ENCODE measurements around the gene MYL7.
"Not testable (repeated sequence)": the region's sequence is repeated elsewhere in the genome, so short reads cannot be mapped to it uniquely, and the experiment has no call there.

MYL7 gene

GRCh38 chr7:44139311-44140010, 1.7 kb downstream of the MYL7 start:
- no peaks in the 10 kb centered on the region for H3K36me3 ChIP-seq (ENCODE audit: insufficient read depth, low read length)
- peaks cover 15% of the 10 kb centered on the region for H3K27me3 ChIP-seq (ENCODE audit: insufficient read depth, low read length)
- no peak overlapping the region for H3K4me3 ChIP-seq (ENCODE audit: low read length)
- H3K9ac ChIP-seq (ENCODE audit: low read depth, low read length) = no peak overlapping the region
- WGBS = 95% methylated on average over 14 of the region's 14 CpGs
- H3K4me1 ChIP-seq (ENCODE audit: insufficient read depth, low read length) = no peaks in the 10 kb centered on the region
- no peaks in the 10 kb centered on the region for H3K9me3 ChIP-seq (ENCODE audit: insufficient read depth, low read depth, low read length)
- H3K27ac ChIP-seq (ENCODE audit: low read depth, low read length) = no peak overlapping the region

DNA sequence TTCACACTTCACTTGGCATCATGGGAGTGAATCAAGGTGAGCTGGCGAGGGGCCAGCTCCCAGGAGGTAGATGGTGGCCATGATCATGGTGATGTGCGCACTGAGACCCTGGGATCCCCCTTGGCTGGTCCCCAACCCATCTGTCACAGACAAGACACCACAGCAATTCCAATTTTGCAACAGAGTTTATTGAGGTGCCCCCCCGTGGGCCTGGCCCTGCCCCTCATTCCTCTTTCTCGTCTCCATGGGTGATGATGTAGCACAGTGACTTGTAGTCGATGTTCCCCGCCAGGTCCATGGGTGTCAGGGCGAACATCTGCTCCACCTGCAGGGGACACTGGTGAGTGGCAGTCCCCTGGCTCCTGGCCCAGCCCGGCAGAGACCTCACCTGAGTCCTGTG, 2.4 kb downstream of the MYL7 start:
- peaks cover 7% of the 10 kb centered on the region; the same call in 1 of the 2 replicates for H3K27me3 ChIP-seq (ENCODE audit: insufficient read depth, low read length)
- WGBS = 90% methylated on average over 8 of the region's 8 CpGs

DNA sequence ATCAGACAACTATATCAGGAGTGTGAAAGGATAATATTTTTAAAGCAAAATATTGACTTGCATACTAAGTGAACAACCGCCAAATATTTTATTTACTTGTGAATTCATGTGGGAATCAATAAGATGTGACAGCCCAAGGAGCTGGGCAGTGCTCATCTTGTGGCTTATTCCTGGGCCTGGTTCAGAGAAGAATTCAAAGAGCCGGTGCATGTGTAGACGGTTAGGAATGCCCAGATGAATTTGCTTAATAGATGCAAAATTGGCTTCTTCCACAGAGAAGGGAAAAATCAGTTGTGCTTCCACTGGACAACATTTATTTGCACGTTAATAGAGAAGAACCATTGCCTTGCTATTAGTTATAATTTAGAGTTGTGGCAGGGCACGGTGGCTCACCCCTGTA, 4.4 kb downstream of the MYL7 start:
- H3K4me1 ChIP-seq (ENCODE audit: insufficient read depth, low read length) = peaks cover 5% of the 10 kb centered on the region; the same call in 1 of the 2 replicates
- H3K27ac ChIP-seq (ENCODE audit: low read depth, low read length) = no peak overlapping the region
- WGBS = 92% methylated on average over 5 of the region's 5 CpGs

More for the DNA sequence above, 2.4 kb downstream of the MYL7 start:
- Histone ChIP-seq H3K9ac (ENCODE audit: low read depth, low read length) (no peak overlapping the region), H3K9me3 (ENCODE audit: insufficient read depth, low read depth, low read length) (no peaks in the 10 kb centered on the region), H3K4me3 (ENCODE audit: low read length) (no peak overlapping the region), H3K4me1 (ENCODE audit: insufficient read depth, low read length) (no peaks in the 10 kb centered on the region), H3K36me3 (ENCODE audit: insufficient read depth, low read length) (no peaks in the 10 kb centered on the region), H3K27ac (ENCODE audit: low read depth, low read length) (no peak overlapping the region)

DNA sequence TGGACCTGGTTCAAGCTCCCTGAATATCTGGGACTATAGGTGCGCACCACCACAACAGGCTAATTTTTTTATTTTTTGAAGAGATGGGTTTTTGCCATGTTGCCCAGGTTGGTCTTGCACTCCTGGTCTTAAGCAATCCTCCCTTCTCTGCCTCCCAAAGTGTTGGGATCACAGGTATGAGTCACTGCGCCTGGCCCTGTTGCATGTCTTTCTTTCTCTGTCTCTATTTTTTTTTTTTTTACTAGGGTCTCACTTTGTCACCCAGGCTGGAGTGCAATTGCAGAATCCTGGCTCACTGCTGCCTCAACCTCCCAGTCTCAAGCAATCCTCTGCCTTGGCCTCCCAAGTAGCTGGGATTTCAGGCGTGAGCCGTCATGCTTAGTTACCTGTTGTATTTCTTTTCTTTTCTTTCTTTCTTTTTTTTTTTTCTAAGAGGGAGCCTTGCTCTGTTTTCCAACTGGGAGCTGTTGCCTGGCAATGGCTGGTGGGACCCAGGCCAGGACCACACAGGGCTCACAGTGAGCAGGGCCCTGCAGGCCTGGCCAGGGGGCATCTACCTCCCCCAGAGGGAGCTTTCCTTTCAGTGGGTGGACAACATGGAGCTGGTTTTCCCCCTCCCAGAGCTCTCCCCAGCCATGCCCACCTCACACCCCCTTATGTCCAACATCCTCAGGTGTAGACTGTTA, 6.0 kb downstream of the MYL7 start:
- Histone ChIP-seq H3K9me3 (ENCODE audit: insufficient read depth, low read depth, low read length) (no peaks in the 10 kb centered on the region), H3K9ac (ENCODE audit: low read depth, low read length) (no peak overlapping the region), H3K27ac (ENCODE audit: low read depth, low read length) (no peak overlapping the region), H3K36me3 (ENCODE audit: insufficient read depth, low read length) (no peaks in the 10 kb centered on the region), H3K27me3 (ENCODE audit: insufficient read depth, low read length) (peaks cover 9% of the 10 kb centered on the region), H3K4me1 (ENCODE audit: insufficient read depth, low read length) (peaks cover 5% of the 10 kb centered on the region; the same call in 1 of the 2 replicates), H3K4me3 (ENCODE audit: low read length) (no peak overlapping the region)
- 88% methylated on average over 4 of the region's 4 CpGs for WGBS

More for the DNA sequence above, 4.4 kb downstream of the MYL7 start:
- Histone ChIP-seq H3K9ac (ENCODE audit: low read depth, low read length) (no peak overlapping the region), H3K36me3 (ENCODE audit: insufficient read depth, low read length) (no peaks in the 10 kb centered on the region), H3K27me3 (ENCODE audit: insufficient read depth, low read length) (peaks cover 6% of the 10 kb centered on the region), H3K9me3 (ENCODE audit: insufficient read depth, low read depth, low read length) (no peaks in the 10 kb centered on the region), H3K4me3 (ENCODE audit: low read length) (no peak overlapping the region)

DNA sequence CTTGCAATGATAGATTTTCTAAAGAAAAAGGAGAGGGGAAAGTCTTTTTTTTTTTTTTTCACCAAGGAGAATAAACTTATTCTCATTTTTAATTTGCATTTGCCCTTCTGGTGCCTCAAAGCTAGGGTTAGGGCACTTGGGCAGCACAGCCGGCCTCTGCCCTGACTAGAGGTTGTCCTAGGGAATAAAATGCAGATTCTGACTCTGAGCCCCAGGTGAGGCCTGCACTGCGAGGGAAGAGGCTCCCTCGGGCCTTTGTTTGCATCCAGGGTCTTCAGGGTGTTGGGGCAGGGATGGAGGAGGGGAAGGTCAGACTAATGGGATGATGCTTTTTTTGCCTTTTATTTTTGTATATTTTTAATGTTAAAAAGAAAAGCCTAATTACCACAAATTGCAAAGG, 7.8 kb downstream of the MYL7 start:
- WGBS = 36% methylated on average over 3 of the region's 3 CpGs
- Histone ChIP-seq H3K9ac (ENCODE audit: low read depth, low read length) (no peak overlapping the region), H3K9me3 (ENCODE audit: insufficient read depth, low read depth, low read length) (no peaks in the 10 kb centered on the region), H3K27me3 (ENCODE audit: insufficient read depth, low read length) (peaks cover 9% of the 10 kb centered on the region), H3K36me3 (ENCODE audit: insufficient read depth, low read length) (no peaks in the 10 kb centered on the region), H3K4me1 (ENCODE audit: insufficient read depth, low read length) (peaks cover 5% of the 10 kb centered on the region; the same call in 1 of the 2 replicates), H3K27ac (ENCODE audit: low read depth, low read length) (no peak overlapping the region), H3K4me3 (ENCODE audit: low read length) (no peak overlapping the region)

DNA sequence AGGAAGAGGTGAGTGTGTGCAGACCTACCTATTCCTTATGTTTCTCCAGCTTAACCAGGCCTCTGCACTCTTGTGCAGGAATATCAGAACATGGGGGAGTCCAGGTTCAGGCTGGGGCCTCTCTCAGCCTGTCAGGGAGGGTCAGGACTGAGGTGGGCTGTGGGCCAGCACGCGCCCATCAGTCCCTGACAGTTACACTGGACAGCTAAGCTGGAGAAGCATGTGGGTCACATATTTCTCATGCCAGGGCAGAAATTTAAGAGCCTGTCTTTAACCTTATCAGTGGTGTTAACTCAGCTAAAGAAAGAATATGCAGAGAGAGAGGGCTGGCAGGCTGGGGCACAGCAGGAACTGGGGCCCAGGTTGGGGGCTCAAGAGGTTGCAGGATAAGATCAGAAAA, 9.1 kb downstream of the MYL7 start:
- H3K36me3 ChIP-seq (ENCODE audit: insufficient read depth, low read length) = no peaks in the 10 kb centered on the region
- WGBS = 85% methylated on average over 2 of the region's 2 CpGs
- H3K9me3 ChIP-seq (ENCODE audit: insufficient read depth, low read depth, low read length) = 0 out of 2 replicates have a peak, but pooled peaks cover 4% of the 10 kb centered on the region
- no peak overlapping the region for H3K27ac ChIP-seq (ENCODE audit: low read depth, low read length)
- peaks cover 5% of the 10 kb centered on the region; the same call in 1 of the 2 replicates for H3K4me1 ChIP-seq (ENCODE audit: insufficient read depth, low read length)
- H3K27me3 ChIP-seq (ENCODE audit: insufficient read depth, low read length) = peaks cover 9% of the 10 kb centered on the region
- H3K9ac ChIP-seq (ENCODE audit: low read depth, low read length) = no peak overlapping the region
- no peak overlapping the region for H3K4me3 ChIP-seq (ENCODE audit: low read length)

GRCh38 chr7:44131173-44132029, 9.7 kb downstream of the MYL7 start:
- Histone ChIP-seq H3K9ac (ENCODE audit: low read depth, low read length) (no peak overlapping the region), H3K4me3 (ENCODE audit: low read length) (no peak overlapping the region), H3K4me1 (ENCODE audit: insufficient read depth, low read length) (peaks cover 5% of the 10 kb centered on the region; the same call in 1 of the 2 replicates), H3K36me3 (ENCODE audit: insufficient read depth, low read length) (no peaks in the 10 kb centered on the region), H3K9me3 (ENCODE audit: insufficient read depth, low read depth, low read length) (peaks cover 7% of the 10 kb centered on the region; the same call in 1 of the 2 replicates), H3K27me3 (ENCODE audit: insufficient read depth, low read length) (peaks cover 9% of the 10 kb centered on the region), H3K27ac (ENCODE audit: low read depth, low read length) (no peak overlapping the region)
- 84% methylated on average over 12 of the region's 12 CpGs for WGBS

GRCh38 chr7:44128721-44129582, 12.2 kb downstream of the MYL7 start:
- peaks cover 5% of the 10 kb centered on the region; the same call in 1 of the 2 replicates for H3K4me1 ChIP-seq (ENCODE audit: insufficient read depth, low read length)
- no peaks in the 10 kb centered on the region for H3K36me3 ChIP-seq (ENCODE audit: insufficient read depth, low read length)
- no peak overlapping the region for H3K9ac ChIP-seq (ENCODE audit: low read depth, low read length)
- WGBS = 80% methylated on average over 6 of the region's 6 CpGs
- H3K27ac ChIP-seq (ENCODE audit: low read depth, low read length) = no peak overlapping the region
- H3K4me3 ChIP-seq (ENCODE audit: low read length) = no peak overlapping the region
- peaks cover 23% of the 10 kb centered on the region for H3K27me3 ChIP-seq (ENCODE audit: insufficient read depth, low read length)
- peaks cover 7% of the 10 kb centered on the region; the same call in 1 of the 2 replicates for H3K9me3 ChIP-seq (ENCODE audit: insufficient read depth, low read depth, low read length)

GRCh38 chr7:44127161-44127560, 14.0 kb downstream of the MYL7 start:
- H3K4me3 ChIP-seq (ENCODE audit: low read length) = no peak overlapping the region
- H3K9ac ChIP-seq (ENCODE audit: low read depth, low read length) = no peak overlapping the region
- H3K9me3 ChIP-seq (ENCODE audit: insufficient read depth, low read depth, low read length) = peaks cover 7% of the 10 kb centered on the region; the same call in 1 of the 2 replicates
- peaks cover 24% of the 10 kb centered on the region for H3K27me3 ChIP-seq (ENCODE audit: insufficient read depth, low read length)
- no peaks in the 10 kb centered on the region for H3K36me3 ChIP-seq (ENCODE audit: insufficient read depth, low read length)
- no peak overlapping the region for H3K27ac ChIP-seq (ENCODE audit: low read depth, low read length)
- H3K4me1 ChIP-seq (ENCODE audit: insufficient read depth, low read length) = peaks cover 5% of the 10 kb centered on the region; the same call in 1 of the 2 replicates

GRCh38 chr7:44126574-44126973, 14.6 kb downstream of the MYL7 start:
- 99% methylated on average over 4 of the region's 4 CpGs for WGBS
- not testable (repeated sequence) for H3K9ac ChIP-seq (ENCODE audit: low read depth, low read length); H3K27ac ChIP-seq (ENCODE audit: low read depth, low read length); H3K4me1 ChIP-seq (ENCODE audit: insufficient read depth, low read length); H3K4me3 ChIP-seq (ENCODE audit: low read length); H3K9me3 ChIP-seq (ENCODE audit: insufficient read depth, low read depth, low read length); H3K36me3 ChIP-seq (ENCODE audit: insufficient read depth, low read length)
- peaks cover 20% of the 10 kb centered on the region for H3K27me3 ChIP-seq (ENCODE audit: insufficient read depth, low read length)
